ENCODE data around the gene HLCS. TPM values are rescaled to one million over a fixed set of nuclear protein-coding genes. Genes with fewer than 3 reads are reported as not detected.

Gene HLCS
- total and polyA plus RNA-seq, 2 donors (not counting 3 experiments of a cell fraction or from before 2014, with no cell fraction given) = 6.7 to 17.2 TPM

- Histone ChIP-seq H3K9me1 (replicated peaks; ENCODE audit: control insufficient read depth, extremely low read depth, insufficient read depth, low read length) (no peaks in the 10 kb centered on the region), H3K4me1 (ENCODE audit: control insufficient read depth, extremely low read depth, insufficient read depth, low read length) (peaks cover 20% of the 10 kb centered on the region), H3K27ac (ENCODE audit: insufficient read depth, low read depth, low read length) (no peak overlapping the region), H4K20me1 (replicated peaks; ENCODE audit: control insufficient read depth, extremely low read depth, insufficient read depth, low read length) (no peaks in the 10 kb centered on the region), H3K4me2 (ENCODE audit: insufficient read depth, low read length) (no peak overlapping the region), H3K79me2 (ENCODE audit: control insufficient read depth, insufficient read depth, low read length) (no peaks in the 10 kb centered on the region), H3K9ac (replicated peaks; ENCODE audit: extremely low read depth, insufficient read depth, low read length) (no peak overlapping the region), H3K4me3 (replicated peaks in 1 of 3; ENCODE audit: insufficient read depth in 1 of 3, low read depth in 1 of 3, low read length in 3 of 3) (no peak overlapping the region), H3K36me3 (ENCODE audit: control insufficient read depth in 2 of 2, extremely low read depth in 1 of 2, insufficient read depth in 2 of 2, low read length in 2 of 2) (no peaks in the 10 kb centered on the region), H3K9me3 (replicated peaks; ENCODE audit: control insufficient read depth, insufficient read depth, low read length) (no peaks in the 10 kb centered on the region), H3K27me3 (ENCODE audit: control insufficient read depth in 2 of 2, insufficient read depth in 2 of 2, low read length in 2 of 2) (peaks cover 88 to 98% of the 10 kb centered on the region in 2 experiments), H2AFZ (ENCODE audit: low read depth, low read length) (no peak overlapping the region)
- DNase-seq (ENCODE audit: low read depth, low spot score) = no peak
- ChIA-PET CTCF (interaction anchor here (2.6 to 2.9 kb wide), 2 partner anchors 72 to 214 kb away, joined by 10 to 11 read pairs; no protein-coding TSS in a partner anchor), POLR2A (no interaction called here)
- FAIRE-seq = no peak
- intact Hi-C loops (cut with micrococcal nuclease) (no loop called here), dilution Hi-C loops (cut with MboI; ENCODE audit: extremely low pct_ligation_motif_present, low sequenced_read_pairs) (no loop called here)
- TF ChIP-seq EZH2 (IDR thresholded peaks at IDR 0.05; ENCODE audit: borderline replicate concordance, low read depth, low read length, severe bottlenecking) = peak; percentile 49
- no peak for TF ChIP-seq MYC (IDR thresholded peaks at IDR 0.05; ENCODE audit: low read depth, low read length)
- TF ChIP-seq JUN (IDR thresholded peaks at IDR 0.05; ENCODE audit: borderline replicate concordance, insufficient read depth, insufficient read length, low read depth) = no peak
- no peak for TF ChIP-seq POLR2AphosphoS5 (IDR thresholded peaks at IDR 0.05; ENCODE audit: insufficient read depth, low read depth, low read length)
- no TSS peak for BruUV-seq (replicated peaks)
Observed at GRCh38 chr21:36703123-36703522, 263.3 kb downstream of the HLCS start.

- ChIA-PET CTCF (interaction anchor here (0.8 to 2.9 kb wide), 3 partner anchors 17 to 215 kb away, joined by 3 to 11 read pairs (median 10); no protein-coding TSS in a partner anchor), POLR2A (no interaction called here)
- Histone ChIP-seq H3K9me1 (replicated peaks; ENCODE audit: control insufficient read depth, extremely low read depth, insufficient read depth, low read length) (no peaks in the 10 kb centered on the region), H3K9ac (replicated peaks; ENCODE audit: extremely low read depth, insufficient read depth, low read length) (no peak overlapping the region), H3K36me3 (ENCODE audit: control insufficient read depth in 2 of 2, extremely low read depth in 1 of 2, insufficient read depth in 2 of 2, low read length in 2 of 2) (no peaks in the 10 kb centered on the region), H3K79me2 (ENCODE audit: control insufficient read depth, insufficient read depth, low read length) (no peaks in the 10 kb centered on the region), H3K27me3 (ENCODE audit: control insufficient read depth in 2 of 2, insufficient read depth in 2 of 2, low read length in 2 of 2) (peaks cover 89 to 98% of the 10 kb centered on the region in 2 experiments), H3K4me2 (ENCODE audit: insufficient read depth, low read length) (no peak overlapping the region), H3K4me1 (ENCODE audit: control insufficient read depth, extremely low read depth, insufficient read depth, low read length) (peaks cover 23% of the 10 kb centered on the region), H3K27ac (ENCODE audit: insufficient read depth, low read depth, low read length) (no peak overlapping the region), H3K9me3 (replicated peaks; ENCODE audit: control insufficient read depth, insufficient read depth, low read length) (no peaks in the 10 kb centered on the region), H3K4me3 (replicated peaks in 1 of 3; ENCODE audit: insufficient read depth in 1 of 3, low read depth in 1 of 3, low read length in 3 of 3) (no peak overlapping the region), H4K20me1 (replicated peaks; ENCODE audit: control insufficient read depth, extremely low read depth, insufficient read depth, low read length) (no peaks in the 10 kb centered on the region), H2AFZ (ENCODE audit: low read depth, low read length) (no peak overlapping the region)
- DNase-seq (ENCODE audit: low read depth, low spot score) = no peak
- intact Hi-C loops (cut with micrococcal nuclease) = no loop called here
- TF ChIP-seq POLR2A (IDR thresholded peaks at IDR 0.05; ENCODE audit: low read depth, low read length) = no peak
- TF ChIP-seq EZH2 (IDR thresholded peaks at IDR 0.05; ENCODE audit: borderline replicate concordance, low read depth, low read length, severe bottlenecking) = no peak
- no peak for TF ChIP-seq JUN (IDR thresholded peaks at IDR 0.05; ENCODE audit: borderline replicate concordance, insufficient read depth, insufficient read length, low read depth)
- BruUV-seq (replicated peaks) = no TSS peak
- dilution Hi-C loops (cut with MboI; ENCODE audit: extremely low pct_ligation_motif_present, low sequenced_read_pairs) = no loop called here
- no peak for FAIRE-seq
Observed at GRCh38 chr21:36702622-36702968, 263.9 kb downstream of the HLCS start.

All from endothelial cell of umbilical vein (primary cell).